Skeletal muscle cell (primary cell): Measurements from ENCODE around the gene SCAMP1.
"Not testable (repeated sequence)": the region's sequence is repeated elsewhere in the genome, so short reads cannot be mapped to it uniquely, and the experiment has no call there.

Experiments used
- DNase-seq: peaks from one replicate; pipeline ENCODE4 v3.0.0-alpha.2; 2010; ENCODE audit warnings: low read depth
- H3K4me3 ChIP-seq: 2 replicates; pipeline ENCODE4 v1.5.1; 2011; ENCODE audit warnings: low read depth, mild to moderate bottlenecking, control low read depth, low read length, moderate library complexity

Gene SCAMP1

GRCh38 chr5:78359831-78360673 lies at the start of gene SCAMP1:
TSS of gene SCAMP1 (plus strand) at chr5:78360617. CDS start at chr5:78360672, 55 bp downstream.
- peak; percentile 70 for DNase-seq
- peak within 1 kb of the TSS; percentile 99 for H3K4me3 ChIP-seq

DNA sequence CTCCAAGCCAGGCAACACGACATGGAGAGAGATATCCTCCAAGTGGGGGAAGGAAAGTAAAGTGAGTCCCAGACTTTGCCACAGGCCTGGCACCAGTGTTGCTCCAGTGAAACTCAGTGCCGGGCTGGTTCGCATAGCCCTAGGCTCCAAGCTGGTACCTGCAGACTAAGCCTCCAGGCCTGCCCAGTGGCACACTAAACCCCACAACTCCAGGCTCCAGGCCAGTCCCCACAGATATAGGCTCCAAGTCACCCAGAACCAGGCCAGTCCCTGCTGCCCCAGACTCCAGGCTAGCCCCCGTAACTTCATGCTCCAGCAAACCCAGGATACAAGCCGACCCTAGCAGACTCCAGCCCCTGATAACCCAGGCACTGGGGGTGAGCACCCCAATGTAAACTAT lies 42.9 kb upstream of the SCAMP1 start:
- H3K4me3 ChIP-seq = no peak overlapping the region

GRCh38 chr5:78318337-78318736 lies 42.1 kb upstream of the SCAMP1 start:
- no peak overlapping the region for H3K4me3 ChIP-seq
- DNase-seq = no peak

More for the DNA sequence above, 42.9 kb upstream of the SCAMP1 start:
- DNase-seq = no peak

DNA sequence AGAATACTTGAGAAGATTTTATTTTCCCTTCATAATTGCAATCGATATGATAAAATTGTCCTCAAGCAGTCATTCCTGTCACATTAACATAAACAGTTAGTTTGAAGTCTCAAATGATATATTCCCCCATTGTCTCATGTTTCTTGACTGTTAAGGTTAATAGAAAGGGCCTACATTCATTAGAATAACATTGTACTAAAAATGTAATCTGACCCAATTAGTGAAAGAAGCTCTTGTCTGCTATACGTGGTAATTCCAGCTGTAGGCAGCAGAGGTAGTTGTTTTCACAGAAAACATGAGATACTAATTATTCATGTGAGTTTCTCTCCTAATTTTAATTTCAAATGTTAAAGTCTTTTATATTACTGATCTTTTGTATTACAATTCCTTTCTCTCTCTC lies 40.0 kb upstream of the SCAMP1 start:
- DNase-seq = peak; percentile 15

GRCh38 chr5:78323241-78323640 lies 37.2 kb upstream of the SCAMP1 start:
- no peak overlapping the region for H3K4me3 ChIP-seq
- no peak for DNase-seq

More for the DNA sequence above, 40.0 kb upstream of the SCAMP1 start:
- H3K4me3 ChIP-seq = no peak overlapping the region

DNA sequence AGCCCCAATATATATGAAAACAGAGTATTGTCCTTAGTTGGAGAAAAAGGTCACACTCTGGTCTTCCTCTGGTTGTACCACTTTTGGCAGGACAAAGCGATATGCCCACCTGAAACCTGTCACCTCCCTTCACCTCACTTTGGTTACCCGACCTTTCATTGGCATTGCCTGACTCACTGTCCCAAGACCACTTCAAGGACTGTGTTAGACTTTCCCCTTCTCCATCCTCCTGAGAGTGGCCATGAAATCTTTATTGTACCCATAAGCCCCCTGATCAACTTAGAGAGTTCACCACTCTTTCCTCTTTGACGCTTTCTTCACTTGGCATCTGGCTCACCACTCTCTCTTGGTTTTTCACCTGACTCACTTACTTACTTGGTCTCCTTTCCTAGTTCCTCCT lies 33.5 kb upstream of the SCAMP1 start:
- no peak for DNase-seq
- no peak overlapping the region for H3K4me3 ChIP-seq

DNA sequence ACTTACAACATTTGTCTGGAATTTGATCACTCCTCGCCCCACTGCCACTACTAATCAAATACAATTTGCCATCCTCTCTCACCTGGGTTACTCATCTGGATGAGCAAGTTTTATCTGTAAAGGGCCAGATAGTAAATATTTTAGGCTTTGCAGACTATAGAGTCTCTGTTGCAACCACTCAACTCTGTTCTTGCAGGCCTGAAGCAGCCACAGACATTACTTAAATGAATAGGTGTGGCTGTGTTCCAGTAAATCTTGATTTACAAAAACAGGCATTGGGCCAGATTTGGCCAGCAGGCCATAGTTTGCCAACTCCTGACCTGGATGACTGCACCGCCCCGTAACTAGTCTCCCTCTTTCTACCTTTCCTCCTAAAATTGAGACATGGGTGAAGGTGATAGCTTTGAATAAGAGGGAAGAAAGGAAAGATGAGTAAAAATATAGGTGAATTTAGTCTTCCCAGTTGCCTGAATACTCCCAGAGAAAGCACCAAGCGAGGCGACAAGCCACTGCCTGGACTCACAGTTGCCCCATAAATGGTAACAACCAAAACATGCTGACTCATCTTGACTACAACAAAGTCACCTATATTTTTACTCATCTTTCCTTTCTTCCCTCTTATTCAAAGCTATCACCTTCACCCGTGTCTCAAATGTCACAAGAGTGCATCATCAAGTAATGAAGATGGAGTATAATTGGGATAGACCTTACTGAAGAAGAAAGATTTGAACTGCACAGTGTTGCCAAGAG lies 32.5 kb upstream of the SCAMP1 start:
- no peak for DNase-seq
- no peak overlapping the region for H3K4me3 ChIP-seq

DNA sequence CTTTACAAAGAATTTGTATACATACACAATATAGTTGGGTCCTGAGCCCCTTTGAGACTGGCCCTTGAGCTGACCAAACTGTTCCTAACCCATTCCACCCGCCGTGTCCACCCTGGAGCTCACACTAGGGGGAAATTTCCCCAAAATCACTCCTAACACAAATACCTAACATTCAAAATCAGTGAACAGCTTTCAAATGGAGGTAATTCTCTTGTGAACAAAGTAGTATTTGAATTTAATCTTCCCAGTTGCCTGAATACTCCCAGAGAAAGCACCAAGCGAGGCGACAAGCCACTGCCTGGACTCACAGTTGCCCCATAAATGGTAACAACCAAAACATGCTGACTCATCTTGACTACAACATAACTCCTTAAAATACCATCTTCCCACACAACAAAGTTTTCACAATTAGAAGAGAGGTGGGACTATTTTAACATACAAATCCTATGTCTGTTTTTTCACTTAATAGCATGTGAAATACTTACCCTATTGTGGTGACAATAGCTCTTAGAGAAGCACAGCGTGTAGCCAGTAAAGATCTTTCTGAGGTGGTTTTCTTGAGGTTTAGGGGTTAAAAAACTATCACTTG lies 31.7 kb upstream of the SCAMP1 start:
- DNase-seq = peak; percentile 36
- no peak overlapping the region for H3K4me3 ChIP-seq

DNA sequence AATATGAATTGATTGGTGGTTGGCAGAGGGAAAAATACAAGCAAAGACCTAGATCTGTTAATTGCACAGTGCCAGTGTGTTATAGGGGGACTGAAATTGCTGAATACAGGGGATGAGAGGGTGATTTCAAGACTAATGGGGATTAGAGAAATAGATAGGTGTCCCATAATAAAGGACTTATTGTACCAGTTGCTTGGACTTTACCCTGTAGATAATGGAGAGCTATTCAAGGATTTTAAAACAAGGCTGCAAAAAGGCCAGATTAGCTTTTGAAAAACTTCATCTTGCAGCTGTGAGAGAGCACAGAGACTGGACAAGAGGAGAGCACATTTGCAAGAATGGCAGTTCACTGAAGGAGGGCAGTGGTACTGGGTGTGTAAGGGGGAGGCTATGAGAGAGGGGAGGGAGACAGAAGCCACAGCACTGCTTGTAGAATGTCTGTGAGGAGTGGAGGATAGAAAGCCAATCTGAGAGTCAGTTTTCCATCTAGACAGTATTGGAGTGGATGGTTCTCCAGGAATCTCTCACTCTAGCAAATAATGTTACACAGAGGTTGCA lies 28.8 kb upstream of the SCAMP1 start:
- H3K4me3 ChIP-seq = no peak overlapping the region
- DNase-seq = no peak

DNA sequence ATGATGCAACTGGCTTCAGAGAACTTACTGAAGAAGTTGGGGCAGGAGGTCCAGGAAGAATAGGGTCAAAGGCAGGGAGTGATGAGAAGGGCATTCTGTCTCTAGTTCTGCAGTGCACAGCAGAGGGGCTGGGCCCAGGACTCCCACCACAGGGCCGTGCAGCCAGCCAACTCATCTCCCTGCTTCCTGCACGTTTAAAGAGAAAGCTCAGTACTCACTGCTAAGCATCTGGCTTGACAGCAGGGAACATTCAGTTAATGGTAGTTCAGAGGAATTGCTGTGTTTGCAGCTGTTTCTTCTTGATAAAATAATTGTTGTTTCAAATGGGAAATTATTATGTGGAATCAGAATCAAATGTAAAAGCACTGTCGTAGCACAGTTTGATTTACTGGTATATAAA lies 25.6 kb upstream of the SCAMP1 start:
- no peak overlapping the region for H3K4me3 ChIP-seq
- no peak for DNase-seq

DNA sequence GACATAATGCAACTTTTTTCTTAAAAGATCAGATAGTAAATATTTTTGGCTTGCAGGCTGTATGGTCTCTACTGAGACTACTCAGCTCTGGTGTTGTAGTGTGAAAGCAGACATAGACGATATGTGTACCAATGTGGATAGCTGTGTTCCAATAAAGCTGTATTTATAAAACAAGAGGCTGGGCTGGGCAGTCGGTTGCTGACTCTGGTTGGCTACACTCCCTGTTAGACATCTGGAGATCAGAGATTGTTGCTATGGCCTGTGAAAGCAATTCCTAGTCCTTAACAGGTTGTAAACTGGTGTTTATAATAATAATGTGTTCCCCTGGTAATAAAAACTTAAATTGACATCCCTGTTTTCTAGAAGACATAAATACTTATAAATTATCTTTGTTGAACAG lies 24.4 kb upstream of the SCAMP1 start:
- no peak for DNase-seq
- no peak overlapping the region for H3K4me3 ChIP-seq

DNA sequence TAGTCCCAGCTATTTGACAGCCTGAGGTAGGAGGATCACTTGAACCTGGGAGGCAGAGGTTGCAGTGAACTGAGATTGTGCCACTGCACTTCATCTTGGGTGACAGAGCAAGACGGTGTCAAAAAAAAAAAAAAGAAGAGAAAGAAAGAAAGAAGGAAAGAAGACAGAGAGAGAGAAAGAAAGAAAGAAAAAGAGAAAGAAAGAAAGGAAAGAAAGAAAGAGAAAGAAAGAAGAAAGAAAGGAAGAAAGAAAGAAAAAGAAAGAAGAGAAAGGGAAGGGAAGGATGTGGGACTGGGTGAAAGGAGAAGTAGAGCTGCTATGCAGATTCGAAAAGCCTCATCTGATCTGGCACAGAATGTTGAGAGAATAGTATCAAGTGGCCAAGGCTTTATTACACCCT lies 23.7 kb upstream of the SCAMP1 start:
- no peak overlapping the region for H3K4me3 ChIP-seq
- no peak for DNase-seq

- no peak overlapping the region for H3K4me3 ChIP-seq
- DNase-seq = no peak
Observed at GRCh38 chr5:78339617-78340436, 20.6 kb upstream of the SCAMP1 start.

DNA sequence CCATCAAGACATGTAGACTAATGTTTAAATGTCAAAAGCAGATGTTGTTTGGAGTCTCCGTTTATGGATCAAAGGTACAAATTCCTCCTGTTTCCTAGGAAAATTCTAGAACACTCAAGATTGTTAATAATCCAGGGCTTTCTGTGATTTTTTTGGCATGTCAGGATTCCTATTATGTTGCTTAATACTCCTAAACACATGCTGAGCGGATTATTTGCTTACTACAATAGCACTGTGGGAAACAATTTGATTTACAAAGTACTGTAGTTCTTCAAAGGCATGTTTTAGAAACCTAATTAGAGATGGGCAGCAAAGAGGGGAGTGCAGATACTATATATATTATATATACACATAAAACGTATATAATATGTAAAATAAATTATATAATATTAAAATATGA lies 19.0 kb upstream of the SCAMP1 start:
- H3K4me3 ChIP-seq = no peak overlapping the region
- DNase-seq = no peak

- DNase-seq = peak; percentile 53
Observed at GRCh38 chr5:78345485-78345884, 14.9 kb upstream of the SCAMP1 start.

DNA sequence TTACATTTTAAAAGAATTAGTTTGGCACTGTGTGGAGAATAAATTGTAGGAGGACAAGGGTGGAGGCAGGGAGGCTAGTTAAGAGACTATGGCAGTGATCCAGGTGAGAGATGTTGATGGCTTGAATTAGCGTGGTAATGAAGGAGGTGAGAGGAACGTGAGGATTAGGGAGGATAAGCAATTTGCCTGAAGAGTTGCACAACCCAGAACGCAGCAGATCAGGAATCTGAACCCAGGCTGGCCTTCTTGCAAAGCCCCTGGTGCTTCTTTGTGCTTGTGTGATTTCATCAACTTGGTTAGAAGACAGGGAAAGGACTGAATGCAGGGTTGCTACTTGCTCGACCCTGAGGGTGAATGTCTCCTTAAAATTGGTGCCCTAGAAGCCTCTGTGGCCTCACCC lies 6.9 kb upstream of the SCAMP1 start:
- DNase-seq = no peak

More at GRCh38 chr5:78345485-78345884, 14.9 kb upstream of the SCAMP1 start:
- no peak overlapping the region for H3K4me3 ChIP-seq

GRCh38 chr5:78354066-78354670 lies 6.2 kb upstream of the SCAMP1 start:
- DNase-seq = no peak
- H3K4me3 ChIP-seq = no peak overlapping the region

More for the DNA sequence above, 6.9 kb upstream of the SCAMP1 start:
- H3K4me3 ChIP-seq = no peak overlapping the region

GRCh38 chr5:78355561-78355960 lies 4.9 kb upstream of the SCAMP1 start:
- H3K4me3 ChIP-seq = no peak overlapping the region
- no peak for DNase-seq

GRCh38 chr5:78359455-78359830 lies 974 bp upstream of the SCAMP1 start:
- H3K4me3 ChIP-seq = peak overlapping the region; percentile 99
- DNase-seq = not testable (repeated sequence)
